ENCODE results near the gene CD2. TPM values are rescaled to one million over a fixed set of nuclear protein-coding genes. Genes with fewer than 3 reads are reported as not detected.
A peak's percentile ranks its signal among the peaks of the same experiment; 100 is the strongest.

CD2 gene
- total RNA-seq, 2 donors from 2014 or later, result 0.57 to 1.3 TPM

DNA sequence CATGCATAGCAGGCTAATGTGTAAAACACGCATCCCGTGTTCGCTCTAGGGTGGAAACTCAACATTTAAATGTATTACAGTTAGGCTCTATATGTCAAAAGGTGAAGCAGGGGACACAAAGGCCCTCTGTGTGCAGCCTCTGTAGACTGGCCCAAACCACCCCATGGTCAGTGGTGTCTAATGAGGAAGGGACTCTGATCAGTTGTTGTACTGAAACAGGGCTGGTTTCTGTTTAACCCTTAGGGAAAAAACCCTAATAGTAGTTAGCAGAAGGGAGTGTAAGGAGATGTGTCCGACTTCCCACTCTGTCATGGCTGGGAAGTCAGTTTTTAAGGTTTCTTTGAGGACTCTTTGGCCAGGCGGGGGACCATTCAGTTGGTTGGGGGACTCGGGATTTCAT lies 21.5 kb upstream of the CD2 start:
- DNase-seq (ENCODE audit: low spot score), result no peak
- intact Hi-C loops (cut with DNase I), result no loop called here
- WGBS, result 97% methylated on average over 6 of the region's 6 CpGs
- TF ChIP-seq POLR2A (IDR thresholded peaks at IDR 0.05) (no peak), POLR2AphosphoS5 (IDR thresholded peaks at IDR 0.05) (no peak)
- TF ChIP-seq, protein P1, sequence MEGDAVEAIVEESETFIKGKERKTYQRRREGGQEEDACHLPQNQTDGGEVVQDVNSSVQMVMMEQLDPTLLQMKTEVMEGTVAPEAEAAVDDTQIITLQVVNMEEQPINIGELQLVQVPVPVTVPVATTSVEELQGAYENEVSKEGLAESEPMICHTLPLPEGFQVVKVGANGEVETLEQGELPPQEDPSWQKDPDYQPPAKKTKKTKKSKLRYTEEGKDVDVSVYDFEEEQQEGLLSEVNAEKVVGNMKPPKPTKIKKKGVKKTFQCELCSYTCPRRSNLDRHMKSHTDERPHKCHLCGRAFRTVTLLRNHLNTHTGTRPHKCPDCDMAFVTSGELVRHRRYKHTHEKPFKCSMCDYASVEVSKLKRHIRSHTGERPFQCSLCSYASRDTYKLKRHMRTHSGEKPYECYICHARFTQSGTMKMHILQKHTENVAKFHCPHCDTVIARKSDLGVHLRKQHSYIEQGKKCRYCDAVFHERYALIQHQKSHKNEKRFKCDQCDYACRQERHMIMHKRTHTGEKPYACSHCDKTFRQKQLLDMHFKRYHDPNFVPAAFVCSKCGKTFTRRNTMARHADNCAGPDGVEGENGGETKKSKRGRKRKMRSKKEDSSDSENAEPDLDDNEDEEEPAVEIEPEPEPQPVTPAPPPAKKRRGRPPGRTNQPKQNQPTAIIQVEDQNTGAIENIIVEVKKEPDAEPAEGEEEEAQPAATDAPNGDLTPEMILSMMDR (IDR thresholded peaks at IDR 0.05), result no peak
- Histone ChIP-seq H3K27ac (no peak overlapping the region), H3K4me1 (replicated peaks) (no peaks in the 10 kb centered on the region), H3K36me3 (no peaks in the 10 kb centered on the region), H3K27me3 (replicated peaks; ENCODE audit: insufficient read depth) (no peaks in the 10 kb centered on the region), H3K9me3 (no peaks in the 10 kb centered on the region), H3K4me3 (no peak overlapping the region)

DNA sequence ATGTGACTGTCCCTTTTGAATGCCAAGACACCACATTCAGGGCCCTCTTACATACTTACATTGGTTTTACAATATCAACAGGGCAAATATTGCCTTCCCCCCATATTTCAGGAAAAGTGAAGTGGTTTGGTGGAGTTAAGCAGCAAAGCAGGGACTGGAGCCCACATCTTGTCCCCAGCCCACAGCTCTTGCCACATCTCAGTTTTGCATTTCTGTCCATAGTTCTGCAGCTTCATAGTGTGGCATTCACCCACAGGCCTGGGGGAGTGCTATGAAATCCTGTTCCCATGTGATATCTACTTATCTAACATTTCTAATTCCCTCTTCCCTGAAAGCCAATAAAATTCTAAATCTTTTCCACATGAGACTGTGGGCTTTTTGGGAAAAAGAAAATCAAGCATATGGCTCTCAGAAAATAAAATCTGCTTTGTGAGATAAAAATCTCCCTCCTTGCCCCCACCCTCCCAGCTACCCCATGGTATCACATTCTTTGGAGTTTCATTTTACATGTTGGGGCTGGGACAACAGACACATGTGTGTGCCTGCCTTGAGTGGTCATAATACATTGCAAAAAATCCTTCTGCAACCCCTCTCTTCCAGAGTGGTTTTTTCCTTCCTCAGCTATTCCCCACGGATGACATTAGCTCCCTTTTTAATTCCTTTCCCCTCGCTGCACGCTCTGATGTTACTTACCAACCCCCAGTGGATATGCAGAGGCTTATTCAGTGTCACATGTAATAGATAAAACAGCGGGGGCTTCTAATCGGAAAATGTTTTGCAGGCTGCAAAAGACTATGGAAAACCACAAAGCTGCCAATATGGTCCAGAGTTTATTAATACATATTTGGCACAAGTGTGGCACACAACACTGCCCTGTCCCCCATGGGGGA lies 20.5 kb upstream of the CD2 start:
- Histone ChIP-seq H3K9me3 (no peaks in the 10 kb centered on the region), H3K36me3 (no peaks in the 10 kb centered on the region), H3K4me3 (no peak overlapping the region), H3K4me1 (replicated peaks) (no peaks in the 10 kb centered on the region), H3K27ac (no peak overlapping the region), H3K27me3 (replicated peaks; ENCODE audit: insufficient read depth) (no peaks in the 10 kb centered on the region)
- no peak for DNase-seq (ENCODE audit: low spot score)
- intact Hi-C loops (cut with DNase I), result no loop called here
- 67% methylated on average over 5 of the region's 5 CpGs for WGBS
- TF ChIP-seq POLR2A (IDR thresholded peaks at IDR 0.05) (no peak), POLR2AphosphoS5 (IDR thresholded peaks at IDR 0.05) (no peak)
- TF ChIP-seq, protein P1 (IDR thresholded peaks at IDR 0.05), result no peak

DNA sequence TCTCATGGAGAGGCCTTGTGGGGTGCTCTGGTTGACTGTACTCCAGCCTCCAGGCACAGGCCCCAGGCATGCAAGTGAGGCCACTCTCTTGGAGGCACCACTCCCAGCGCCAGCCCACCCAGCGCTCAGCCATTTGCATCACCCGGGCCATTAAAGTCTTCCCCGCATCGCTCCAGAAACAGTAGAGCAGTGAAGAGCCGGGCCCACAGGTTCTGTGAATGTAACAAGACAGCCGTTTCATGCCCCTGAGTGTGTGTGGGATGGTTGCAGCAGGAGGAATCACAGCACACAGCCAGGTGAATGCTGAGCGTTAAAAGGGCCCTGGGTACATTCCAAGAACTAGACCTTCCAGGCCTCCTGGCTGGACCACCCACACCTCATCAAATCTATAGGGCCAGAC lies 19.0 kb upstream of the CD2 start:
- Histone ChIP-seq H3K4me1 (replicated peaks) (no peaks in the 10 kb centered on the region), H3K36me3 (no peaks in the 10 kb centered on the region), H3K27me3 (replicated peaks; ENCODE audit: insufficient read depth) (no peaks in the 10 kb centered on the region), H3K9me3 (no peaks in the 10 kb centered on the region), H3K4me3 (no peak overlapping the region), H3K27ac (no peak overlapping the region)
- DNase-seq (ENCODE audit: low spot score), result no peak
- 89% methylated on average over 8 of the region's 8 CpGs for WGBS
- TF ChIP-seq POLR2A (IDR thresholded peaks at IDR 0.05) (no peak), POLR2AphosphoS5 (IDR thresholded peaks at IDR 0.05) (no peak)
- TF ChIP-seq, protein P1 (IDR thresholded peaks at IDR 0.05), result no peak
- intact Hi-C loops (cut with DNase I), result loop anchor here (5.0 kb wide), 1 partner anchor 322 kb away; no protein-coding TSS in a partner anchor

DNA sequence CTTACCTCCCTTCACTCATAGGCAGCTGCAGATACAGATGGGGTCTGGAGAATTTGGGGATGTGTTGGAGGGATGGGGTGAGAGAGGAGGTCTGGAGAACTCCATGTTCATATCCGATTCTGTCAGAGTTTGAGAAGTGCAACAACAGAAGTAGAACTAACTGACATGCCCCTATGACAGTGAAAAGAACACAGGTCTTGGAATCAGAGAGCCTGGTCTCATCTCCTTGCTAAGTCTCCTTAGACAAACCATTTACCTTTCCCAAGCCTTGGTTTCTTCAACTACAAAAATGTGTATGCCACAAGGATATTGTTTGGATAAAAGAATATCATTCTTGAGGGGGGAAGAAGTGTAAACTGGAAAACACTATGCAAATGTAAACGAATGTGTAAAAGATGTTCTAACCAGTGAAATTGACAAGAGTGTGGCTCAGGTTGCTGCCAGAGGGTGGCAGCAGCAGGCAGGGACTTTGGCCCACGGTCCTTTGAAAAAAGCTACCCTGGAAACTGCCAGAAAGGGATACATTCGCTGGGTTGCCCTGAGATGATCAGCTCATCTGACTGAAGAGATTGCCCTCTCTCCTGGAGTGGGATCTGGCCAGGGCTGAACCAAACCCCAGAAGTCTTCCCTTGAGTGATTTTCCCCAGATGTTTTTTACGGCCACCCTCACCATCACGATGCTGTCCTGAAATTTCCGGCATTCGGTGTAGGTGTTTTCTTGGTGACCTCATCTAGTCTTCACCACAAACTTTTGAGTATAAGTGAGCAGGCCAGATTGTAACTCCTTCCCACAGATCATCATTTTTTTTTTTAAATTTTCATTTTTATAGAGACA lies 17.0 kb upstream of the CD2 start:
- WGBS, result 55% methylated on average over 8 of the region's 8 CpGs
- TF ChIP-seq POLR2A (IDR thresholded peaks at IDR 0.05) (no peak), POLR2AphosphoS5 (IDR thresholded peaks at IDR 0.05) (peak; percentile 10)
- TF ChIP-seq, protein P1 (IDR thresholded peaks at IDR 0.05), result peak in 3 of 4 experiments; percentile 64 to 78 (median 73)
- DNase-seq (ENCODE audit: low spot score), result peak; percentile 33

More for the DNA sequence above, 17.0 kb upstream of the CD2 start:
- Histone ChIP-seq H3K27me3 (replicated peaks; ENCODE audit: insufficient read depth) (no peaks in the 10 kb centered on the region), H3K27ac (no peak overlapping the region), H3K4me1 (replicated peaks) (no peaks in the 10 kb centered on the region), H3K36me3 (no peaks in the 10 kb centered on the region), H3K9me3 (no peaks in the 10 kb centered on the region), H3K4me3 (no peak overlapping the region)
- intact Hi-C loops (cut with DNase I), result loop anchor here (5.0 kb wide), 1 partner anchor 320 kb away; no protein-coding TSS in a partner anchor
